GM13977 (cell line): ENCODE data around the gene PRTFDC1.

Experiments used
- DNase-seq: peaks from one replicate; pipeline ENCODE4 v3.0.0; 2012; ENCODE audit warnings: low spot score
- CTCF ChIP-seq: IDR thresholded peaks from 2 replicates; pipeline ENCODE4 v1.5.1; 2012; ENCODE audit warnings: mild to moderate bottlenecking, control low read depth; ENCODE audit not compliant: insufficient read depth; ENCODE audit errors: extremely low read depth, missing control alignments
- in situ Hi-C: fragments of 300-500 bp; cut with MboI; formaldehyde crosslinking; loops from one replicate; pipeline ENCODE4 v1.12.0; 2022; ENCODE audit warnings: low sequenced_read_pairs, low pct_unique_long_range_greater_than_20kb, mixed read lengths, inconsistent platforms; ENCODE audit not compliant: unreplicated experiment

Gene PRTFDC1

GRCh38 chr10:24872049-24872789, 80.2 kb downstream of the PRTFDC1 start:
- TF ChIP-seq CTCF, result no peak
- in situ Hi-C loops, result no loop called here
- DNase-seq, result no peak

GRCh38 chr10:24871011-24871935, 81.1 kb downstream of the PRTFDC1 start:
- TF ChIP-seq CTCF, result no peak
- no peak for DNase-seq
- in situ Hi-C loops, result no loop called here

GRCh38 chr10:24869354-24870015, 82.9 kb downstream of the PRTFDC1 start:
- in situ Hi-C loops, result no loop called here
- no peak for DNase-seq
- TF ChIP-seq CTCF, result no peak

- DNase-seq, result no peak
- in situ Hi-C loops, result no loop called here
- no peak for TF ChIP-seq CTCF
Observed at GRCh38 chr10:24866604-24867583, 85.5 kb downstream of the PRTFDC1 start.

GRCh38 chr10:24865783-24866182, 86.6 kb downstream of the PRTFDC1 start:
- DNase-seq, result no peak
- TF ChIP-seq CTCF, result no peak
- in situ Hi-C loops, result no loop called here
